Limb (tissue), 2 donors: ENCODE measurements around the gene GLTP.
"Not testable (repeated sequence)": the region's sequence is repeated elsewhere in the genome, so short reads cannot be mapped to it uniquely, and the experiment has no call there.

Experiments used
- DNase-seq, 2 donors: peaks; one replicate each; pipeline ENCODE4 v3.0.0-alpha.2; 2016; ENCODE audit errors: extremely low spot score in 2 of 2

Gene GLTP

GRCh38 chr12:109878247-109878625 lies 2.1 kb downstream of the GLTP start:
- no peak for DNase-seq

- DNase-seq, result no peak
Observed at GRCh38 chr12:109877504-109878246, 2.7 kb downstream of the GLTP start.

GRCh38 chr12:109876406-109876805 lies 3.9 kb downstream of the GLTP start:
- no peak for DNase-seq

GRCh38 chr12:109875572-109876131 lies 4.7 kb downstream of the GLTP start:
- DNase-seq, result no peak

- DNase-seq, result no peak
Observed at GRCh38 chr12:109873653-109874052, 6.7 kb downstream of the GLTP start.

GRCh38 chr12:109871668-109872314 lies 8.6 kb downstream of the GLTP start:
- no peak for DNase-seq

- DNase-seq, result no peak
Observed at GRCh38 chr12:109870648-109871047, 9.7 kb downstream of the GLTP start.

GRCh38 chr12:109868182-109869051 lies 11.9 kb downstream of the GLTP start:
- no peak for DNase-seq

GRCh38 chr12:109864916-109865315 lies 15.4 kb downstream of the GLTP start:
- no peak for DNase-seq

- DNase-seq, result no peak
Observed at GRCh38 chr12:109863847-109864712, 16.3 kb downstream of the GLTP start.

- not testable (repeated sequence) for DNase-seq
Observed at GRCh38 chr12:109862491-109862890, 17.9 kb downstream of the GLTP start.

GRCh38 chr12:109861689-109862314 lies 18.5 kb downstream of the GLTP start:
- no peak for DNase-seq

- DNase-seq, result no peak
Observed at GRCh38 chr12:109860977-109861376, 19.4 kb downstream of the GLTP start.

- no peak for DNase-seq
Observed at GRCh38 chr12:109858764-109859163, 21.6 kb downstream of the GLTP start.

- no peak for DNase-seq
Observed at GRCh38 chr12:109857715-109858114, 22.6 kb downstream of the GLTP start.

- no peak for DNase-seq
Observed at GRCh38 chr12:109855377-109855776, 25.0 kb downstream of the GLTP start.

GRCh38 chr12:109850518-109850917 lies 29.8 kb downstream of the GLTP start:
- DNase-seq, result not testable (repeated sequence)

- no peak for DNase-seq
Observed at GRCh38 chr12:109847142-109847735, 33.1 kb downstream of the GLTP start.

GRCh38 chr12:109845824-109846205 lies 34.5 kb downstream of the GLTP start:
- DNase-seq, result no peak
